H1 (cell line): Measurements from ENCODE around the gene GDAP2. TPM values are rescaled to one million over a fixed set of nuclear protein-coding genes. Genes with fewer than 3 reads are reported as not detected.

ENCODE experiments used
- CTCF ChIA-PET: fragments of 300-600 bp; sonication (Branson Sonifier 250); formaldehyde crosslinking; loops from one replicate; lab custom pipeline; 2021; ENCODE audit not compliant: partially characterized antibody; lab: Charles Lee
- POLR2A ChIA-PET: fragments of 300-600 bp; sonication (Branson Sonifier 250); formaldehyde crosslinking; loops from one replicate; lab custom pipeline; 2021; ENCODE audit warnings: inconsistent platforms; ENCODE audit not compliant: partially characterized antibody; lab: Charles Lee
- DNase-seq, 2 experiments: peaks; one replicate each; pipeline versions ENCODE4 v3.0.0 to v3.0.0-alpha.2; 2010 to 2022; ENCODE audit warnings: low spot score in 2 of 2, low read depth in 1 of 2, mixed read lengths in 1 of 2
- FAIRE-seq: peaks from 2 replicates; lab custom pipeline; 2011; peaks lifted over from hg19 to GRCh38; lab: Jason Lieb, UNC
- H2AFZ ChIP-seq: 2 replicates; pipeline ENCODE4 v1.8.1; 2012; ENCODE audit warnings: low read length, inconsistent platforms
- H2AK5ac ChIP-seq: 2 replicates; pipeline ENCODE4 v1.6.1; 2013; ENCODE audit warnings: low read depth, low read length
- H2BK120ac ChIP-seq: replicated peaks from 2 replicates; pipeline ENCODE3; 2013; ENCODE audit warnings: low read depth, low read length, inconsistent platforms
- H2BK12ac ChIP-seq: 2 replicates; pipeline ENCODE4 v1.6.1; 2013; ENCODE audit warnings: low read depth, low read length
- H2BK15ac ChIP-seq: 2 replicates; pipeline ENCODE4 v1.6.1; 2013; ENCODE audit warnings: low read length
- H2BK20ac ChIP-seq: 2 replicates; pipeline ENCODE4 v1.6.1; 2013; ENCODE audit warnings: low read length
- H2BK5ac ChIP-seq: 2 replicates; pipeline ENCODE4 v1.6.1; 2013; ENCODE audit warnings: low read depth, low read length
- H3K14ac ChIP-seq: 2 replicates; pipeline ENCODE4 v1.6.1; 2013; ENCODE audit warnings: inconsistent platforms; ENCODE audit not compliant: insufficient read length
- H3K18ac ChIP-seq: 2 replicates; pipeline ENCODE4 v1.6.1; 2013; ENCODE audit warnings: low read length; ENCODE audit errors: extremely low read depth
- H3K23ac ChIP-seq: 2 replicates; pipeline ENCODE4 v1.6.1; 2013; ENCODE audit warnings: inconsistent platforms; ENCODE audit not compliant: insufficient read length
- H3K23me2 ChIP-seq: 2 replicates; pipeline ENCODE4 v1.6.1; 2013; ENCODE audit warnings: low read depth, low read length
- H3K27ac ChIP-seq: 2 replicates; pipeline ENCODE4 v1.6.1; 2011; ENCODE audit warnings: low read depth, low read length, inconsistent platforms
- H3K27me3 ChIP-seq, 4 experiments: replicated peaks in 1 of 4; 1 replicate in 1 of 4; 2 replicates in 3 of 4; pipeline versions ENCODE4 v1.6.1 to v1.8.1; 2011 to 2013; ENCODE audit warnings: low read length in 3 of 4, mild to moderate bottlenecking in 3 of 4, inconsistent platforms in 2 of 4, mixed read lengths in 2 of 4, moderate library complexity in 1 of 4; ENCODE audit not compliant: control insufficient read depth in 3 of 4, insufficient read depth in 3 of 4; ENCODE audit errors: extremely low read depth in 1 of 4
- H3K36me3 ChIP-seq, 4 experiments: 2 replicates each; pipeline versions ENCODE4 v1.6.1 to v1.8.1; 2011 to 2013; ENCODE audit warnings: mild to moderate bottlenecking in 4 of 4, low read length in 3 of 4, moderate library complexity in 2 of 4, control low read depth in 1 of 4, inconsistent platforms in 1 of 4; ENCODE audit not compliant: insufficient read depth in 4 of 4, control insufficient read depth in 2 of 4
- H3K4ac ChIP-seq: replicated peaks from 2 replicates; pipeline ENCODE3; 2013; ENCODE audit warnings: low read length, low read depth, mixed read lengths, inconsistent platforms; ENCODE audit not compliant: insufficient read length
- H3K4me1 ChIP-seq, 4 experiments: replicated peaks in 1 of 4; 1 replicate in 1 of 4; 2 replicates in 3 of 4; pipeline versions ENCODE4 v1.6.1 to v1.8.1; 2011 to 2013; ENCODE audit warnings: low read length in 3 of 4, inconsistent platforms in 2 of 4, mixed read lengths in 1 of 4; ENCODE audit not compliant: insufficient read depth in 4 of 4, control insufficient read depth in 3 of 4
- H3K4me2 ChIP-seq, 2 experiments: 2 replicates each; pipeline versions ENCODE4 v1.6.1 to v1.8.1; 2011 to 2013; ENCODE audit warnings: low read depth in 2 of 2, low read length in 2 of 2, control low read depth in 1 of 2, inconsistent platforms in 1 of 2, mild to moderate bottlenecking in 1 of 2; ENCODE audit not compliant: insufficient read depth in 1 of 2
- H3K4me3 ChIP-seq, 4 experiments: fragments of 200-600, 300-600 bp in 1 of 4; sonication (generic), shearing (Covaris generic), sonication (Bioruptor Twin) in 1 of 4; 2 replicates each; pipeline versions ENCODE4 v1.5.1 to v1.8.1; 2011 to 2016; ENCODE audit warnings: low read length in 4 of 4, low read depth in 3 of 4, control low read depth in 2 of 4, inconsistent platforms in 2 of 4, mild to moderate bottlenecking in 2 of 4, mixed read lengths in 1 of 4, moderate library complexity in 1 of 4; ENCODE audit not compliant: insufficient read depth in 2 of 4; ENCODE audit errors: extremely low read depth in 1 of 4
- H3K56ac ChIP-seq: replicated peaks from 2 replicates; pipeline ENCODE3; 2013; ENCODE audit warnings: low read depth, mild to moderate bottlenecking, mixed read lengths, low read length, inconsistent platforms; ENCODE audit not compliant: insufficient read length
- H3K79me1 ChIP-seq: 2 replicates; pipeline ENCODE4 v1.6.1; 2013; ENCODE audit warnings: low read depth, low read length, control low read depth
- H3K79me2 ChIP-seq, 2 experiments: 2 replicates each; pipeline versions ENCODE4 v1.6.1 to v1.8.1; 2012 to 2013; ENCODE audit warnings: low read length in 2 of 2, mild to moderate bottlenecking in 2 of 2, inconsistent platforms in 1 of 2; ENCODE audit not compliant: insufficient read depth in 2 of 2, control insufficient read depth in 1 of 2
- H3K9ac ChIP-seq, 4 experiments: replicated peaks in 1 of 4; 1 replicate in 1 of 4; 2 replicates in 3 of 4; pipeline versions ENCODE4 v1.6.1 to v1.8.1; 2011 to 2013; ENCODE audit warnings: low read depth in 3 of 4, low read length in 3 of 4, control low read depth in 2 of 4, mild to moderate bottlenecking in 2 of 4, moderate library complexity in 2 of 4, inconsistent platforms in 1 of 4; ENCODE audit errors: extremely low read depth in 1 of 4
- H3K9me3 ChIP-seq, 2 experiments: 2 replicates each; pipeline versions ENCODE4 v1.6.1 to v1.8.1; 2012 to 2013; ENCODE audit warnings: mild to moderate bottlenecking in 2 of 2, moderate library complexity in 2 of 2, control low read depth in 1 of 2, inconsistent platforms in 1 of 2, low read depth in 1 of 2, low read length in 1 of 2, mixed read lengths in 1 of 2; ENCODE audit not compliant: insufficient read depth in 2 of 2
- H4K20me1 ChIP-seq, 2 experiments: replicated peaks in 1 of 2; 2 replicates each; pipeline versions ENCODE3 to v1.8.1; 2011 to 2013; ENCODE audit warnings: inconsistent platforms in 2 of 2, low read length in 2 of 2, mild to moderate bottlenecking in 1 of 2; ENCODE audit not compliant: insufficient read depth in 2 of 2, control insufficient read depth in 1 of 2
- H4K5ac ChIP-seq: 2 replicates; pipeline ENCODE4 v1.6.1; 2013; ENCODE audit warnings: low read length, low read depth, mixed read lengths, inconsistent platforms; ENCODE audit not compliant: insufficient read length
- H4K8ac ChIP-seq: 2 replicates; pipeline ENCODE4 v1.8.0; 2013; ENCODE audit warnings: mild to moderate bottlenecking, moderate library complexity, low read length, inconsistent platforms; ENCODE audit not compliant: insufficient read depth; ENCODE audit errors: extremely low read depth
- H4K91ac ChIP-seq: replicated peaks from 2 replicates; pipeline ENCODE3; 2013; ENCODE audit warnings: low read length, mixed read lengths, inconsistent platforms; ENCODE audit not compliant: insufficient read length
- RBBP5 ChIP-seq: IDR thresholded peaks from 2 replicates; pipeline ENCODE4 v1.7.1; 2012; ENCODE audit warnings: low read depth, mild to moderate bottlenecking, inconsistent platforms, low read length, moderate library complexity, borderline replicate concordance
- WGBS, 2 experiments: shearing (Covaris generic) in 1 of 2; methylation state at CpG; one replicate each; pipeline versions ENCODE4 v1.1.6 to v1.1.7; 2013 to 2015; ENCODE audit warnings: low lambda C conversion rate in 2 of 2, mixed read lengths in 2 of 2, inconsistent platforms in 1 of 2, low coverage in 1 of 2, missing lambda C conversion rate in 1 of 2; ENCODE audit not compliant: insufficient replicate concordance in 2 of 2, insufficient coverage in 1 of 2, insufficient read length in 1 of 2; ENCODE audit errors: extremely low coverage in 1 of 2, missing lambda C conversion rate in 1 of 2; 5-methylcytosine and 5-hydroxymethylcytosine counted together
- polyA plus RNA-seq, 7 experiments: library from polyadenylated mRNA; depleted of rRNA in 3 of 7; stranded (reverse) in 5 of 7; unstranded in 2 of 7; fragments of >200 nt in 5 of 7; fragments of 200-250 nt in 2 of 7; gene quantifications; 1 replicate in 5 of 7; 2 replicates in 1 of 7; 4 replicates in 1 of 7; pipeline versions ENCODE4 v1.2.1 to v1.2.3, GENCODE V29; 2011 to 2013; ENCODE audit warnings: missing spikeins in 2 of 7, mixed read lengths in 2 of 7
- total RNA-seq: library from RNA; stranded (reverse); fragmentation: NEBNext Ultra II Directional; extraction: Animal tissue kit (Norgen Biotek cat#: 25700); gene quantifications from 2 replicates; pipeline ENCODE4 v1.2.1, GENCODE V29; 2021

The GDAP2 gene
- total and polyA plus RNA-seq, 2 of the 8 experiments (the other 6 are each of a cell fraction or from before 2014, with no cell fraction given): 8.6 to 27.8 TPM

DNA sequence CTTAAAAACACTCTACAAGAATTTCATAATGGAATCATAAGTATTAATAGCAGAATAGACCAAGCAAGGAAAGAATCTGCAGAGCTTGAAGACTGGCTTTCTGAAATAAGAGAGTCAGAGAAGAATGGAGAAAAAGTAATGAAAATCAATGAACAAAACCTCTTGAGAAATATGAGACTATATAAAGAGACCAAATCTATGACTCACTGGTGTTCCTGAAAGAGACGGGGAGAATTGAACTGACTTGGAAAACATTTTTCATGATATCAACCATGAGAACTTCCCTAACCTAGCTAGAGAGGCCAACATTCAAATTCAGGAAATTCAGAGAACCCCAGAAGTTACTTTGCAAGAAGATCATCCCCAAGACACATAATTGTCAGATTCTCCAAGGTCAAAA, 85.6 kb downstream of the GDAP2 start:
- Histone ChIP-seq H3K27me3 (no peaks in the 10 kb centered on the region), H3K56ac (no peak overlapping the region), H3K23ac (no peak overlapping the region), H3K27ac (no peak overlapping the region), H3K9me3 (no peaks in the 10 kb centered on the region), H2AK5ac (no peak overlapping the region), H4K5ac (no peak overlapping the region), H2BK15ac (no peak overlapping the region), H3K79me1 (no peaks in the 10 kb centered on the region), H2BK20ac (no peak overlapping the region), H3K9ac (no peak overlapping the region), H3K4ac (no peak overlapping the region), H3K14ac (no peak overlapping the region), H3K4me3 (no peak overlapping the region), H2AFZ (no peak overlapping the region), H3K18ac (no peak overlapping the region), H3K79me2 (no peaks in the 10 kb centered on the region), H4K20me1 (no peaks in the 10 kb centered on the region), H3K4me2 (no peak overlapping the region), H2BK12ac (no peak overlapping the region), H3K4me1 (no peaks in the 10 kb centered on the region), H4K91ac (no peak overlapping the region), H4K8ac (no peak overlapping the region), H2BK120ac (no peak overlapping the region), H2BK5ac (no peak overlapping the region), H3K36me3 (no peaks in the 10 kb centered on the region), H3K23me2 (no peaks in the 10 kb centered on the region)
- no peak for DNase-seq
- ChIA-PET POLR2A (interaction anchor here (1.3 kb wide), 1 partner anchor 9 kb away, joined by 3 read pairs; no protein-coding TSS in a partner anchor), CTCF (interaction anchor here (1.0 to 2.2 kb wide), 6 partner anchors 9 to 206 kb away, joined by 3 to 5 read pairs (median 4); no protein-coding TSS in a partner anchor)
- 88% methylated on average over 1 of the region's 1 CpG; no CpG with 5 or more reads in 1 of the 2 experiments for WGBS, 2 experiments
- no peak for TF ChIP-seq RBBP5
- no peak for FAIRE-seq
